ENCODE data around the gene RCSD1. TPM values are rescaled to one million over a fixed set of nuclear protein-coding genes. Genes with fewer than 3 reads are reported as not detected.

Gene RCSD1
- total RNA-seq, 1 donor from 2014 or later: 39.5 TPM

- TF ChIP-seq, protein P1, sequence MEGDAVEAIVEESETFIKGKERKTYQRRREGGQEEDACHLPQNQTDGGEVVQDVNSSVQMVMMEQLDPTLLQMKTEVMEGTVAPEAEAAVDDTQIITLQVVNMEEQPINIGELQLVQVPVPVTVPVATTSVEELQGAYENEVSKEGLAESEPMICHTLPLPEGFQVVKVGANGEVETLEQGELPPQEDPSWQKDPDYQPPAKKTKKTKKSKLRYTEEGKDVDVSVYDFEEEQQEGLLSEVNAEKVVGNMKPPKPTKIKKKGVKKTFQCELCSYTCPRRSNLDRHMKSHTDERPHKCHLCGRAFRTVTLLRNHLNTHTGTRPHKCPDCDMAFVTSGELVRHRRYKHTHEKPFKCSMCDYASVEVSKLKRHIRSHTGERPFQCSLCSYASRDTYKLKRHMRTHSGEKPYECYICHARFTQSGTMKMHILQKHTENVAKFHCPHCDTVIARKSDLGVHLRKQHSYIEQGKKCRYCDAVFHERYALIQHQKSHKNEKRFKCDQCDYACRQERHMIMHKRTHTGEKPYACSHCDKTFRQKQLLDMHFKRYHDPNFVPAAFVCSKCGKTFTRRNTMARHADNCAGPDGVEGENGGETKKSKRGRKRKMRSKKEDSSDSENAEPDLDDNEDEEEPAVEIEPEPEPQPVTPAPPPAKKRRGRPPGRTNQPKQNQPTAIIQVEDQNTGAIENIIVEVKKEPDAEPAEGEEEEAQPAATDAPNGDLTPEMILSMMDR (IDR thresholded peaks at IDR 0.05; ENCODE audit: unreplicated experiment): no peak
- H3K4me1 Mint-ChIP-seq (ENCODE audit: unreplicated experiment): peaks cover 52% of the 10 kb centered on the region
- H3K27ac Mint-ChIP-seq (ENCODE audit: unreplicated experiment): no peak overlapping the region
- H3K4me3 Mint-ChIP-seq (ENCODE audit: unreplicated experiment): peak overlapping the region; percentile 86
- no peak for DNase-seq (ENCODE audit: low spot score)
- peaks cover 4% of the 10 kb centered on the region for H3K9me3 Mint-ChIP-seq (ENCODE audit: unreplicated experiment)
- H3K36me3 Mint-ChIP-seq (ENCODE audit: low read depth, unreplicated experiment): peaks cover 17% of the 10 kb centered on the region
- H3K27me3 Mint-ChIP-seq (ENCODE audit: unreplicated experiment): peaks cover 30% of the 10 kb centered on the region
Measured at GRCh38 chr1:167714098-167714438, 84.0 kb downstream of the RCSD1 start.

DNA sequence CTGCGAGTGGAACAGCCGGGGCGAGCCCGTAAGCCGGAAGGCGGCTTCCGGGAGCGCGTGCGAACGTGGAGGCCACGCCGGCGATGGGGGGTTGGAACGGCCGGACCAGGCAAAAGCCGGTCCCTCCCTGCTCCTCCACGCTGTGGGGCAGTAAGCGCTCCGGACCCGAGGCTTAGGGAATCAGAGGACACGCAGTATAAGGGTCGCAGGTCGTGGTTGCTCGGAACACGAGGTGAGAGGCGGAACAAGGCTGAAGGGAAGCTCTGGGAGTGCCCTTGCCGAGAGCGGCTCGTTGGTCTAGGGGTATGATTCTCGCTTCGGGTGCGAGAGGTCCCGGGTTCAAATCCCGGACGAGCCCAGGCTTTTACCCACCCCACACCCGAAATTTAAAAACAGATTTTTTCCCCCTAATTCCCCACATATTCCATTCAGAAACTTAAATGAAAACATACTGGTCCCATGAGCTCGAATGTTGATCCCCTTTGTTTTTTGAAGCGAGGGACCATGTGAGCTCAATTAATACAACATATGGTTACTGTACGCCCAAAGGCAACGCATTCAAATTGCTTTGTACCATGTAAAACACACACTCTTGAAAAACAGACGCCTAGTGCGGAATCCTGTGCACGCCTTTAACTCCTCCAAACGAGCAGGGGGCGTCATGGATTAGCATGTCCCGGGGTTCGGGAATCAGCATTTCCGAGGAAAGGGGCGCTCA, 84.6 kb downstream of the RCSD1 start:
- Mint-ChIP-seq H3K36me3 (ENCODE audit: low read depth, unreplicated experiment) (peaks cover 17% of the 10 kb centered on the region), H3K4me1 (ENCODE audit: unreplicated experiment) (peaks cover 55% of the 10 kb centered on the region), H3K27me3 (ENCODE audit: unreplicated experiment) (peaks cover 29% of the 10 kb centered on the region), H3K27ac (ENCODE audit: unreplicated experiment) (peak overlapping the region; percentile 97), H3K9me3 (ENCODE audit: unreplicated experiment) (peaks cover 4% of the 10 kb centered on the region), H3K4me3 (ENCODE audit: unreplicated experiment) (peak overlapping the region; percentile 95)
- TF ChIP-seq, protein P1 (IDR thresholded peaks at IDR 0.05; ENCODE audit: unreplicated experiment): no peak
- DNase-seq (ENCODE audit: low spot score): peak; percentile 91

DNA sequence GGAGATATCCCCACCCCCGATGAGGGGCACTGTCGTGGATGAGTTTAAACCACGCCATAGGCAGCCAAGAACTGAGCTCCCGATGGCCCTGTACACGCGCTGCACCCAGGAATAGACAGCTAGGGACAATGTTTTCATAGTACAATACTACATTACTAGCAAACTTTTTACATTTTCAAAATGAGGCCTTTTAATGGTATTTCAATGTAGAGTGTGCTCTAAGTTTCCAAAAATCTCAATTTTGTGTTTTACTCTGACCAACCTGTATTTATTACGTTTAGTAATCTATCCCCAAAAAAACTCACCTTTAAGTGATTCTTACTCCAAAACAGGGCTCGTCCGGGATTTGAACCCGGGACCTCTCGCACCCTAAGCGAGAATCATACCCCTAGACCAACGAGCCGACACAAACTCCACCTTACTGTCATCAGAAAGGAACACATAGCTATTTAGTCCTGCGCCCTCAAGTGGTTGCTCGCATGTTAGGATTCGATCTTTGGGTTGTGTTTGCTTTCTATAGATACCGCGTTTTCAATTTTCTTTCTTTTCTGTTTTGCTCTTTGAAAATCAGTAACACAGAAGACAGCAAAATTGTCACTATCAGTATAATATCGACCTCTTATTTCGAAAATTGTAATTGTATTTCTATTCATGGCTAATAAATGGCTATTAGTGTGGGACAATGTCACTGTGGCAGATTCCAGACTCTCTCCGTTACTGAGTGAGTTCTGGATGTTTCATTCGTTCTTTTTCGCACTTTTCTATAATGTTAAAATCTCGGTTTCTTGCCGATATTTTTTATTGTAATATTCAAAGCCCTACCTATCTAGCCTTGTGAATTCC, 85.3 kb downstream of the RCSD1 start:
- peak; percentile 88 for DNase-seq (ENCODE audit: low spot score)
- Mint-ChIP-seq H3K27me3 (ENCODE audit: unreplicated experiment) (peaks cover 29% of the 10 kb centered on the region), H3K4me3 (ENCODE audit: unreplicated experiment) (peak overlapping the region; percentile 95)

DNA sequence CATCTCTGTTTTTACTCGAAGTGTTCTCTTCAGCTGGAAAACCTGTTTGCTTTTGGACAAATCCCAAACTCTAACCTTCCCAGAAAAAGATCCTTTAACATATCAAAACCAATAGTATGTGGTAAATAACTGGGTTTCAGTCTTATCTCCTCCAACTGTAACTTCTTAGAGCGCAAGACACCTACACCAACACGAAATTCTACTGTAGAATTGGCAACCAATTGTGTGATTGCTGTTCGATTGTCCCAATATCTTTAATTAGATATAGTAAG, 85.9 kb downstream of the RCSD1 start:
- H3K4me3 Mint-ChIP-seq (ENCODE audit: unreplicated experiment): peak overlapping the region; percentile 95
- peak overlapping the region; percentile 97 for H3K27ac Mint-ChIP-seq (ENCODE audit: unreplicated experiment)
- TF ChIP-seq, protein P1 (IDR thresholded peaks at IDR 0.05; ENCODE audit: unreplicated experiment): no peak

More for the DNA sequence above, 85.3 kb downstream of the RCSD1 start:
- H3K36me3 Mint-ChIP-seq (ENCODE audit: low read depth, unreplicated experiment): peaks cover 17% of the 10 kb centered on the region
- H3K27ac Mint-ChIP-seq (ENCODE audit: unreplicated experiment): peak overlapping the region; percentile 97
- H3K9me3 Mint-ChIP-seq (ENCODE audit: unreplicated experiment): peaks cover 4% of the 10 kb centered on the region
- TF ChIP-seq, protein P1 (IDR thresholded peaks at IDR 0.05; ENCODE audit: unreplicated experiment): peak; percentile 76
- H3K4me1 Mint-ChIP-seq (ENCODE audit: unreplicated experiment): peaks cover 58% of the 10 kb centered on the region

GRCh38 chr1:167717351-167717750, 87.3 kb downstream of the RCSD1 start:
- Mint-ChIP-seq H3K27ac (ENCODE audit: unreplicated experiment) (peak overlapping the region; percentile 55), H3K36me3 (ENCODE audit: low read depth, unreplicated experiment) (peaks cover 29% of the 10 kb centered on the region), H3K27me3 (ENCODE audit: unreplicated experiment) (peaks cover 33% of the 10 kb centered on the region), H3K4me1 (ENCODE audit: unreplicated experiment) (peaks cover 69% of the 10 kb centered on the region), H3K4me3 (ENCODE audit: unreplicated experiment) (no peak overlapping the region), H3K9me3 (ENCODE audit: unreplicated experiment) (peaks cover 4% of the 10 kb centered on the region)
- TF ChIP-seq, protein P1 (IDR thresholded peaks at IDR 0.05; ENCODE audit: unreplicated experiment): no peak
- DNase-seq (ENCODE audit: low spot score): no peak

More for the DNA sequence above, 85.9 kb downstream of the RCSD1 start:
- H3K36me3 Mint-ChIP-seq (ENCODE audit: low read depth, unreplicated experiment): peaks cover 22% of the 10 kb centered on the region
- peaks cover 63% of the 10 kb centered on the region for H3K4me1 Mint-ChIP-seq (ENCODE audit: unreplicated experiment)
- peaks cover 29% of the 10 kb centered on the region for H3K27me3 Mint-ChIP-seq (ENCODE audit: unreplicated experiment)
- peaks cover 4% of the 10 kb centered on the region for H3K9me3 Mint-ChIP-seq (ENCODE audit: unreplicated experiment)
- DNase-seq (ENCODE audit: low spot score): no peak

All from endothelial cell (in vitro differentiated cells).